HG02798 (cell line): ENCODE data around the gene DPP8.
"Not testable (repeated sequence)": the region's sequence is repeated elsewhere in the genome, so short reads cannot be mapped to it uniquely, and the experiment has no call there.

ENCODE experiments used
- ATAC-seq: cut with Tn5 transposase; IDR thresholded peaks from one replicate; pipeline ENCODE4 v1.9.1; 2021; ENCODE audit warnings: mild to moderate bottlenecking; ENCODE audit not compliant: unreplicated experiment, poor library complexity

The DPP8 gene

DNA sequence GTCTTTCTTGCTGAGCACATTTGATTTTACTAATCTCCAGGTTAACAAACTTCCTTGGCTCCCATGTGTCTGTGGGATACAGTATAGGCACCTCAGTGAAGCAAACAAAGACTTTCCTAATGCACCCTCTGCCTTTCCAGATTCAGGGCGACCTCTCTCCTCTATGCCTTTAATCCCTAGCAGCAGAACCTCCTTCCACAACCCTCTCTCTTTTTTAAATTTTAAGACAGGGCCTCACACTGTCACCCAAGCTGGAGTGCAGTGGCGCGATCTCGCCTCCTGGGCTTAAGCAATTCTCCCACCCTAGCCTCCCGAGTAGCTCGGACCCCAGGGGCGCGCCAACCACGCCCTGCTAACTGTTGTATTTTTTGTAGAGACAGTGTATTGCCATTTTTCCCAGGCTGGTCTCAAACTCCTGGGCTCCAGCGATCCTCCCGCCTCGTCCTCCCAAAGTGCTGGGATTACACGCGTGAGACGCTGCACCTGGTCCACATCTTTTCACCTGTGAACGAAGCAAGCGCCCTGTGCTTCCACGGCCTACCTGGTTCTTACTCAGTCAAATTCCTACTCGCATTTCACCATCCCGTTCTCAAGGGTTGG lies 11.1 kb upstream of the DPP8 start:
- ATAC-seq: no peak

DNA sequence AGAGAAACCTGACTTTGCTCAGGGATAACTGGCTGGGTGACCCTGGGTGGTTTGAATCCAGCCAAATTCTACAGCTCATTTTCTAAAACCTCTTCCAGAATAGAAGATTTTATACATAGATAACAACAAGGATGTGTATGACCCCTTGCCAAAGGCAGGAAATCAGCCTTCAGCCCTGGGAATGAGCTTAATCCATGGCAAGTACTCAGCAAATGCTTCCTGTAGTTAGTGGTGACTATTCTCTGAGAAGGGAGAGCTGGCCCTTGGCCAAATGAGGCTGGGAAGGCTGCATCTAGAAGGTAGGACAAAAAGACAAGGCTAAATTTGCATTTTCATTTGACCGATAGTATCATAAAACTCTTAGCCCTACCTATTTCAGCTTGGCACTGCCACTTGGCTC lies 8.1 kb upstream of the DPP8 start:
- no peak for ATAC-seq

- no peak for ATAC-seq
Observed at GRCh38 chr15:65524226-65524625, 6.7 kb upstream of the DPP8 start.

DNA sequence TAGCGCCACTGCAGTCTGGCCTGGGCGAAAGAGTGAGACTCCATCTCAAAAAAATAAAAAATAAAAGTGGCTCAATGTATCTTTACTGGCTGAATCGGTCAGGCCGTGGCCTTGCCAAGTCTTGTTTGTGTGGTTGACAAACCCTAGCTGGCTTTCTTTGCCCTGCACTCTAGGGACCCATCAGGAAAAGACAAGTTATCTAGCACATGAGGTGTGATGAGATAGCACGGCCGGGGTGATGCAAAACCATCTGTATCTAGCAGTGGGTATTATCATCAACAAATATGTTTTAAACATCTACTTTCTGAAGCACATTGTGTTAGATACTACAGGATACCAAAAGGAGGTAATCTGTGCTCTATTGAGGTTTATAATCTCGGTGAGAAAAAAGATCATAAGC lies 3.9 kb upstream of the DPP8 start:
- no peak for ATAC-seq

- no peak for ATAC-seq
Observed at GRCh38 chr15:65518633-65519285, 1.3 kb upstream of the DPP8 start.

GRCh38 chr15:65517866-65518207 lies 348 bp upstream of the DPP8 start:
- no peak for ATAC-seq

- ATAC-seq: no peak
Observed at GRCh38 chr15:65512807-65513416, 4.6 kb downstream of the DPP8 start.

DNA sequence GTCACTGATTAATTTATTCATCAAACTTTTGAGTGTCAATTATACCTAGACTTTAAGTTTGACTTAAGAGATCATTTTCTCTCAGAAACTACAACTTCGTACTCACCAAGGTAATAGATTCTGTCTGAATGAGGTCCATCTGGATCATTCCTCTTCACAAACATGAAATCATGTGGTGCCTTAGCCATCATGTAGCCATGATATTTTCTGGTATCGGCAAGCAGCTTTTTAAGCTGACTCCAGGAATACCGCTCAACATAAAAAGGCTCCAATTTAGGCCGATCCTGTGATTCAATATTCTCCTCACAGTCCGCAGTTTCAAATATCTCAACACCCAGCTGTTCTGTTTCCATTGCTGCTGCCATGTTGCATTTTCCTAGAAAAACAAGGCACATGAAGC lies 5.3 kb downstream of the DPP8 start:
- ATAC-seq: no peak

- ATAC-seq: no peak
Observed at GRCh38 chr15:65509321-65509720, 8.2 kb downstream of the DPP8 start.

DNA sequence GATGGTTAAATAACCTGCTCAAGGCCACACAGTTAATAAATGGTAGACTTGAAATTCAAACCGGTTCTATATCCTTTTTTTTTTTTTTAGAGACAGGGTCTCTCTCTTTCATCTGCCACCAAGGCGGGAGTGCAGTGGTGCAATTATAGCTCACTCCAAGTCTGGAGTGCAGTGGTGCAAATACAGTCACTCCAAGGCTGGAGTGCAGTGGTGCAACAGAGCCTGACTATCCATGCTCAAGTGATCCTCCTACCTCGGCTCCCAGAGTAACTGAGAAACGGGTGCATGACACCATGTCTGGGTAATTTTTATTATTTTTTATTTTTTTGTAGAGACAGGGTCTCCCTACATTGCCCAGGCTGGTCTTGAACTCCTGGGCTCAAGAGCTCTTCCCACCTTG lies 23.4 kb downstream of the DPP8 start:
- ATAC-seq: no peak

DNA sequence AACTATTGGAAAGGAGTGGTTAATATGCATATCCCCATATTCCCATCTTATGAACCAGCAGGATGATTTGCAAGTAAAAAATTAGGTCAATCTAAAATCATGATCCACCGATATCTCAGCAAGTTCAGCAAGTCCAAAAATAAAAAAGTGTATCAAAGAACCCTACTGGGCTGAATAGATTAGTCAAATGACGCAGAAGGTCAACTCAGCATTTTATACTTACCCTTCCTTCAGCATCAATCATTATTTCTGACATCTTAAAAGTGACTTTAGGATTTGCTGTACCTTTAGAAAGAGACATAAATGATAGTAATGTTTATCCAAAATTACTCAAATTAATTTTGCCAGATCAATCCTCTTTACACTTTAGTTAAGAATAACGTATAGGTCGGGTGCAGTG lies 32.6 kb downstream of the DPP8 start:
- ATAC-seq: no peak

DNA sequence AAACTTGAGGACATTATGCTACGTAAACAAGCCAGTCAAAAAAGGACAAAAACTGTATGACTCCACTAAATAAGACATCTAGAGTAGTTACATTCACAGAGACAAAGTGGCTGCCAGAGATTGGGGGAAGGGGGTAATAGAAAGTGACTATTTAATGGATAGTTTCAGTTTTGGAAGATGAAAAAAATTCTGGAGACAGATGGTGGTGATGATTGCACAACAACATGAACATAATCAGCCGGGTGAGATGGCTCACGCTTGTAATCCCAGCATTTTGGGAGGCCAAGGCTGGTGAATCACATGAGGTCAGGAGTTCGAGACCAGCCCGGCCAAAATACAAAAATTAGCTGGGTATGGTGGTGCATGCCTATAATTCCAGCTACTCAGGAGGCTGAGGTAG lies 40.6 kb downstream of the DPP8 start:
- ATAC-seq: no peak

GRCh38 chr15:65470866-65471265 lies 46.6 kb downstream of the DPP8 start:
- no peak for ATAC-seq

- ATAC-seq: no peak
Observed at GRCh38 chr15:65468229-65468909, 49.1 kb downstream of the DPP8 start.

DNA sequence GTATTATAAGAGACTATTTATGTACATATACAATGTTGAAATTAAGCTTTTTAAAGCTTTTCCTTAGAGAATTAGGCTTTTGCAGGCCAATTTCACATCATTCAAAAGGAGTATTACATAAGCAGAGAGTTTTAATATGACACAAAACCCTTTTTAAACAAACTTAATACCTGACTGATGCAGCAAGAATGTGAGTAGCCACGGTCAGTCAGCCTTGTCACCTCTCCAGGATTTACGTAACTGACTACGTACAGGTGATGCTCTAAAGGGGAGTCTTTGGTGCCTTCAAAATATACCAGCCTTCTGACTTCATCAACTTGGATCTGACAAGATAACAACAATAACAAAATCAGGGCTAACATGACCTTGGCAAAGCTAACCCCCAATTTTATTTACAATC lies 50.6 kb downstream of the DPP8 start:
- no peak for ATAC-seq

DNA sequence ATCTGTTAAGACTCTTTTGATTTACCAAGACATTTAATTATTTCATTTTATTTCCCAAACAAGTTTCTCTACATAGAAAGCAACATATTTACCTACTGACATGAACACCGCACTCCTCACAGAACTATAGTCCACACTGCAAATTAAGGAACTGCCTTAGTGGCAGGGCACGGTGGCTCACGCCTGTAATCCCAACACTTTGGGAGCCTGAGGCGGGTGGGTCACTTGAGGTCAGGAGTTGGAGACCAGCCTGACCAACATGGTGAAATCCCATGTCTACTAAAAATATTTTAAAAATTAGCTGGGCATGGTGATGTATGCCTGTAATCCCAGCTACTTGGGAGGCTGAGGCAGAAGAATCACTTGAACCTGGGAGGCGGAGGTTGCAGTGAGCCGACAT lies 54.4 kb downstream of the DPP8 start:
- not testable (repeated sequence) for ATAC-seq

GRCh38 chr15:65460741-65461347 lies 56.6 kb downstream of the DPP8 start:
- no peak for ATAC-seq

GRCh38 chr15:65455256-65455655 lies 62.2 kb downstream of the DPP8 start:
- ATAC-seq: not testable (repeated sequence)

- ATAC-seq: no peak
Observed at GRCh38 chr15:65451989-65452388, 65.5 kb downstream of the DPP8 start.

DNA sequence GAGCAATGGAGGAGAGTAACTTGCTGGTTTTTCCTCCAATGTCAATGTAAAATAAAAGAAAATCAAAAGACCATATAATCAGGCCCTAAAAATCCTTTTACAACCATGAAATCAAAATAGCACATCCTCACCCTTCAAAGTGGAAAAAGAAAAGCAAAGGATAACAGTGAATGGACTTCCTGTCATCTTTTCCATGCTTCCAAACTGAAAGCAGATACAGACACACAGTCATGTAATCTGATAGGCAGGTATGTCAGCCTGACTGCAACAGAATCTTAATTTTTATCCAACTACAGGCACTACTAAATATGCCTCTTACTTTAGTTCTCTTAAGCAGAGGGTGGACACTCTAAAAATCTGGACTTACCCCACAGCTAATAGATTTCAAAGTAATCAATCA lies 66.9 kb downstream of the DPP8 start:
- no peak for ATAC-seq

DNA sequence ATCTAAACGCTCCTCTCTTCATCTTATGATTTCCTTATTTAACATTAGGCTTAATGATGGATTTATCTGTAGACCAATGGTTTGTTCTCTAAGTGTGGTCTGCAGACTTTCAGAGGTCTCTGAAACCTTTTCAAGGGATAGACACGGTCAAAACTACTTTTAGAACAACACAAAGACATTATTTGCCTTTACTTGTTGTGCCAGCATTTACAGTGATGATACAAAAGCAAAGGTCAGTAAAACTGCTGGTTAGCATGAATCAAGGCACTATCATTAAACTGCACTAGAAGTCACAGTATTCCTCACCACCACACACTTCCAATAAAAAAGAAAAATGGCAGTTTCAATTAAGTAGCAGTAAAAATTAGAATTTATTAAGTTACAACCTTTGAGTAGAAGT lies 70.3 kb downstream of the DPP8 start:
- ATAC-seq: no peak
